Upper lobe of left lung (tissue), 6 donors: ENCODE measurements around the gene PNKD. TPM values are rescaled to one million over a fixed set of nuclear protein-coding genes. Genes with fewer than 3 reads are reported as not detected.

ENCODE experiments used
- ATAC-seq, 2 donors: fragments of 200-7000 bp; cut with Tn5 transposase; one replicate each; pipeline ENCODE4 v1.9.1; 2022; ENCODE audit warnings: mild to moderate bottlenecking in 2 of 2, moderate library complexity in 2 of 2; ENCODE audit not compliant: low FRiP score in 2 of 2
- DNase-seq, 2 donors: peaks; one replicate each; pipeline ENCODE4 v3.0.0-alpha.2; 2019 to 2020
- H3K27ac ChIP-seq, 4 donors: fragments of 200-600 bp; sonication (generic); one replicate each; pipeline ENCODE4 v1.5.1; 2016 to 2019
- H3K27me3 ChIP-seq, 4 donors: fragments of 200-600 bp; sonication (generic); one replicate each; pipeline ENCODE4 v1.5.1; 2017 to 2019
- H3K36me3 ChIP-seq, 4 donors: fragments of 200-600 bp; sonication (generic); one replicate each; pipeline ENCODE4 v1.5.1; 2016 to 2019
- H3K4me1 ChIP-seq, 4 donors: fragments of 200-600 bp; sonication (generic); one replicate each; pipeline ENCODE4 v1.5.1; 2018 to 2019
- H3K4me3 ChIP-seq, 4 donors: fragments of 200-600 bp; sonication (generic); one replicate each; pipeline ENCODE4 v1.5.1; 2017 to 2019; ENCODE audit warnings: mild to moderate bottlenecking in 2 of 4, moderate library complexity in 1 of 4
- H3K9me3 ChIP-seq, 4 donors: fragments of 200-600 bp; sonication (generic); one replicate each; pipeline ENCODE4 v1.5.1; 2018 to 2019
- CTCF ChIP-seq, 6 experiments: fragments of 450-650 bp in 4 of 6; fragments of 200-600 bp in 2 of 6; sonication (generic) in 2 of 6; IDR thresholded peaks; one replicate each; pipeline ENCODE4 v1.5.1; 2016 to 2019; ENCODE audit warnings: antibody characterized with exemption in 6 of 6
- EP300 ChIP-seq, 4 donors: sonication (generic); formaldehyde crosslinking; IDR thresholded peaks; one replicate each; pipeline ENCODE4 v1.5.1; 2017; ENCODE audit warnings: antibody characterized with exemption in 4 of 4, control low read depth in 2 of 4
- POLR2A ChIP-seq, 4 donors: fragments of 450-650 bp; IDR thresholded peaks; one replicate each; pipeline ENCODE4 v1.5.1; 2016 to 2017; ENCODE audit warnings: antibody characterized with exemption in 4 of 4, mild to moderate bottlenecking in 2 of 4
- POLR2AphosphoS5 ChIP-seq, 2 donors: sonication (generic); formaldehyde crosslinking; IDR thresholded peaks; one replicate each; pipeline ENCODE4 v1.5.1; 2017; ENCODE audit warnings: antibody characterized with exemption in 2 of 2
- WGBS, 2 donors: methylation state at CpG; one replicate each; pipeline ENCODE4 v1.1.5; 2017 to 2018; 5-methylcytosine and 5-hydroxymethylcytosine counted together
- total RNA-seq, 6 donors: library from RNA; depleted of rRNA in 4 of 6; stranded (reverse); fragments of >200 nt in 4 of 6; gene quantifications; one replicate each; pipeline versions ENCODE4 v1.1.0 to v1.2.1, GENCODE V29; 2016 to 2021
- donor health status: DM: no; HTN: no; CAD: no; lungs with moderate emphysema.
- donor health status: DM: no; HTN: yes; CAD: no; lungs with severe emphysema.

PNKD gene
- total RNA-seq, 6 donors from 2014 or later: 69.8 to 153 (median 87.2) TPM

DNA sequence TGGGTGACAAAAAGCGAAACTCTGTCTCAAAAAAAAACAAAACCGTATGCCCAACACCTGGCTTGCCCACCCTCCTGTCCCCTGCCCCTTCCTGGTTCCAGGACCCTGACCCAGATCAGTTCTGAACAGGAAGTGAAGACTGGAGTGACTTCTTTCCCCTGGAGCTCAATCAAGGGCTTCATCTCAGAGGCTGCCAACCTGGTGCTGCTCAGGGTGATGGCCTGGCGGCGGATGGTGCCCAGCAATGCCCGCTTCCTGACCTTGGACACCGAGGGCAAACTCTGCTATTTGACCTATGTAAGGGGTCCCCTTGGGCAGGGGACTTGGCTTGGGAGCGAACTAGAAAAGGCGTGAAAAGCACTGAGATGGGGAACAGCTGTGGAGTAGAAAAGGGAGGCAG is 92.3 kb downstream of the PNKD start:
- peaks cover 0 to 18% (median 7%) of the 10 kb centered on the region in 4 donors for H3K4me1 ChIP-seq
- TF ChIP-seq POLR2A (IDR thresholded peaks at IDR 0.05): no peak
- no peak for TF ChIP-seq POLR2AphosphoS5 (IDR thresholded peaks at IDR 0.05)
- no peak for TF ChIP-seq EP300 (IDR thresholded peaks at IDR 0.05)
- no peak for TF ChIP-seq CTCF (IDR thresholded peaks at IDR 0.05)
- ATAC-seq (no peak), DNase-seq (no peak)
- no peaks in the 10 kb centered on the region for H3K36me3 ChIP-seq
- H3K9me3 ChIP-seq: peaks cover 0 to 4% (median 0%) of the 10 kb centered on the region in 4 donors
- WGBS, 2 donors: 89 to 94% methylated on average over 8 of the region's 8 CpGs
- H3K27me3 ChIP-seq: no peaks in the 10 kb centered on the region
- H3K4me3 ChIP-seq: no peak overlapping the region
- H3K27ac ChIP-seq: peak overlapping the region in 1 of 4 donors; percentile 70

- Histone ChIP-seq H3K4me3 (no peak overlapping the region), H3K27ac (peak overlapping the region in 3 of 4 donors; percentile 49 to 70 (median 67)), H3K9me3 (peaks cover 0 to 4% (median 0%) of the 10 kb centered on the region in 4 donors), H3K36me3 (no peaks in the 10 kb centered on the region), H3K4me1 (peaks cover 6 to 30% (median 15%) of the 10 kb centered on the region in 4 donors), H3K27me3 (no peaks in the 10 kb centered on the region)
- WGBS, 2 donors: 77 to 83% methylated on average over 3 of the region's 3 CpGs
- TF ChIP-seq EP300 (IDR thresholded peaks at IDR 0.05) (no peak), POLR2AphosphoS5 (IDR thresholded peaks at IDR 0.05) (no peak), CTCF (IDR thresholded peaks at IDR 0.05) (no peak), POLR2A (IDR thresholded peaks at IDR 0.05) (no peak)
- ATAC-seq (no peak), DNase-seq (no peak)
Observed at GRCh38 chr2:218363736-218364135, 93.4 kb downstream of the PNKD start.

DNA sequence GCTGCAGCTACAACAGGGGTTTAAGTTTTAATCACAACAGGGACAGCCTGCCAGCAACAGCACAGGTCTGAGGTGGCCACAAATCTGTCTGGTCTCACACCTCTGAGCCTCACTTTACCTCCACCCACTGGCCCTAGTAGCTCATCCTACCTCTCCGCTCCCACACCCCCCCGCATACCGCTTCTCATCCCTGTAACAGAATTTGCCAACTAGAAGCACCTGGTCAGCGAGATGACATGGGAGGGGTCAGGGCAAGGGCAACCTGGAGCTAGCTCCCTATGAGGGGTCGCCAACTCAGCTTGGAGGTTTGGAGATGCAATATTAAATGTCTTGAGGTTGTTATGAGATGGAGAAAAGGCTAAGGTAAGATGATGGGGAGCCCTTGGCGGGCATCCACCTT is 93.9 kb downstream of the PNKD start:
- Histone ChIP-seq H3K9me3 (peaks cover 0 to 4% (median 0%) of the 10 kb centered on the region in 4 donors), H3K27ac (peak overlapping the region in 3 of 4 donors; percentile 49 to 70 (median 67)), H3K4me3 (no peak overlapping the region), H3K4me1 (peaks cover 11 to 34% (median 19%) of the 10 kb centered on the region in 4 donors), H3K27me3 (no peaks in the 10 kb centered on the region), H3K36me3 (no peaks in the 10 kb centered on the region)
- no peak for DNase-seq
- 91 to 97% methylated on average over 6 of the region's 6 CpGs for WGBS, 2 donors
- TF ChIP-seq POLR2A (IDR thresholded peaks at IDR 0.05) (no peak), CTCF (IDR thresholded peaks at IDR 0.05) (no peak)
- no peak for ATAC-seq

DNA sequence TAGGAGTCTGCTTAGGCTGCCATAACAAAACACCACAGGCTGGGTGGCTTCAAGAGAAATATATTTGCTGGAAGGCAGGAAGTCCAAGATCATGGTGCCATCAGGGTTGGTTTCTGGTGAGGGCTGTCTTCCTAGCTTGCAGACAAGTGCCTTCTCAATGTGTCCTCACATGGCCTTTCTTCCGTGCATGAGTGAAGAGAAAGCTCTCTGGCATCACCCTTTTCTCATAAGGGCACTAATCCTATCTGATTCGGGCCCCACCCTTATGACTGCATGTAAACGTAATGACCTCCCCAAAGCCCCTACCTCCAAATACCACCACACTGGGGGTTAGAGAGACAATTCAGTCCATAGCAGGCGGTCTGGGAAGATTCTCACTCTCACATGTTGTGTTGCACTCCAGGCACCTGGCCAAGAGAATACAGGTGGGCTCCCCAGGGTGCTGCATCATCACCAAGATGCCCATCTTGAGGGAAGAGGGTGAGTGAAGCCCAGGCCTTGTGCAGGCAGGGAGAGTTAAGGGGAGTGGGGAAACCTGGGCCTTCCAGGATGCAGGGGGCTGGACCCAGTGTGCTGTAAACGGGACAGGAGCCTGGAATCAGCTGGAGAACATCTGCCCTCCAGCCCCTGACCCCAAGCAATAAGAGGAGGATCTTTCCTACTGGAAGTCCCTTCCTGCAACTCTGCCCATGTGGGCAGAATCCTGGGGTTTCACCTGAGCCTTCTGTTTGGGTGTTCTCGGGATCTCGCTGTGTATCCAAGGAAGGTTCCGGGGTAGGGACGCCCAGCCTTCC is 96.5 kb downstream of the PNKD start:
- TF ChIP-seq POLR2AphosphoS5 (IDR thresholded peaks at IDR 0.05) (no peak), POLR2A (IDR thresholded peaks at IDR 0.05) (no peak), CTCF (IDR thresholded peaks at IDR 0.05) (no peak), EP300 (IDR thresholded peaks at IDR 0.05) (no peak)
- ATAC-seq (no peak), DNase-seq (no peak)
- 91 to 97% methylated on average over 8 to 9 of the region's 9 CpGs for WGBS, 2 donors
- peak overlapping the region; percentile 90 to 97 (median 94) for H3K27ac ChIP-seq
- H3K36me3 ChIP-seq: no peaks in the 10 kb centered on the region
- peaks cover 23 to 46% (median 34%) of the 10 kb centered on the region in 4 donors for H3K4me1 ChIP-seq
- H3K27me3 ChIP-seq: no peaks in the 10 kb centered on the region
- H3K9me3 ChIP-seq: peaks cover 0 to 4% (median 0%) of the 10 kb centered on the region in 4 donors
- H3K4me3 ChIP-seq: peak overlapping the region in 3 of 4 donors; percentile 52 to 54 (median 54)
